GM20431 (cell line): Measurements from ENCODE around the gene SPATS2L.

Experiments used
- in situ Hi-C: fragments of 300-500 bp; cut with MseI, MboI; formaldehyde crosslinking; loops from one replicate; pipeline ENCODE4 v1.15.0; 2020; ENCODE audit warnings: low sequenced_read_pairs; ENCODE audit not compliant: unreplicated experiment

SPATS2L gene

DNA sequence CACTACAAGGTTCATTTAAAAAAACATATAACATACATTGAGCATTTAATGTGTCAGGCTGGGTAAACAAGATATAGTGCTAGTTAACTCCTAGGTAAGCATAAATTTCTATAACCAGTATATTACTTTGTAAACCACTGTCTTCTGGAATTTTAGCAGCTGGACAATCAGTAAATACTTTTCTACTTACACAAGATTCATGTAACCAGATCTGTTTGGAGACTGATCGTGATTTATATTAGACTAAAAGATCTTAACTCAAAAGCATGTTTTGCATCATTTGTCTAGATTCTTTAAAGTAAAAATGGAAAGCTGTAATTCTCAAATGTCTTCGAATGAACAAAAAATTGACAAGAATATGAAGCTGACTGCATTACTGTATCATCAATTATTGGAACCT is 218.6 kb downstream of the SPATS2L start:
- in situ Hi-C loops: no loop called here

GRCh38 chr2:200525551-200525881 is 219.0 kb downstream of the SPATS2L start:
- in situ Hi-C loops: no loop called here

DNA sequence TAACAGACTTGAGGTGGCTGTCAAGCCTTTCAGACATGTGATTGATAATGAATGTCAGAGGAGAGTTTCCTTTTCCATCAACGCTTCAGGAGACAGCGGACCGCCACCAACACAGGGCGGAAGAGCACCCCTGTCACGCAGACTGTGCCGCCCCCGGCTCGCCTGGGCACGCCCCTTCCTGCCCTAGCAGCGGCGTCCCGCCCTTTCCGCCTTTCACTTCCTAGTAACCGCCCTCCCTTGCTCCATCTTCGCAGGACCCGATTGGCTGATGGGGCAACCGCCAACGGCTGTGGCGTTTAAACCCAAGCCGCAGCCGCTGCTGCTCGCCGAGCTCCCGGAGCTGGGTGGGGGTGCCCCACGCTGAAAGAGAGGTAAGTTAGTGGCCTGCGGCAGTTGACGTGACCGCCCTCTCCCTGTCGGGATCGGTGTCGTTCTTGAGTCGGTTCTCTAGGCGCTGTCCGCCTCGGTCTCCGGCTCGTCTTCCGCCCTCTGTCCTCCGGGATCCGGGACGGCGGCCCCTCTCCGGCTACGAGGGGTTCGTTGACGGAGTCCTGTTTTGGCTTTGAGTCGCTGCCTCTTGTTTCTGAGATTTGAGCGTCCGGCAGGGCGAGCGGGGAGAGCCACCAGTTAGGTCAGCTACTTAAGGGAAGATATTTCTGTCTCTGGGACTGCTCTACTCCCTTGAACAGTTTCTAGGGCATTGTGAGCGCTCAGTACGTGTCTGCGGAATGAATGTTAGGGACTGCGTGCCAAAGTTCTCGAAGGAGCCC is 219.6 kb downstream of the SPATS2L start, which contains the start of gene SGO2:
TSS of gene SGO2 (plus strand) at position 326 of the 770 bp plus-strand sequence. CDS start 6,769 bp downstream, outside the sequence.
- in situ Hi-C loops: no loop called here

- in situ Hi-C loops: no loop called here
Observed at GRCh38 chr2:200528228-200528627, 221.7 kb downstream of the SPATS2L start.
